ENCODE measurements around the gene SPRYD4. TPM values are rescaled to one million over a fixed set of nuclear protein-coding genes. Genes with fewer than 3 reads are reported as not detected.
A peak's percentile ranks its signal among the peaks of the same experiment; 100 is the strongest.
"Not testable (repeated sequence)": the region's sequence is repeated elsewhere in the genome, so short reads cannot be mapped to it uniquely, and the experiment has no call there.

The SPRYD4 gene
- total RNA-seq, 1 donor from 2014 or later, result 6.0 TPM

- no peak for TF ChIP-seq CTCF (IDR thresholded peaks at IDR 0.05; ENCODE audit: unreplicated experiment)
- peak; percentile 50 to 77 for DNase-seq (ENCODE audit: low spot score in 2 of 2, unreplicated experiment in 2 of 2)
- H3K9me3 Mint-ChIP-seq, result peaks cover 4% of the 10 kb centered on the region
- H3K27me3 Mint-ChIP-seq (ENCODE audit: low read depth), result peaks cover 67% of the 10 kb centered on the region
- H3K4me3 Mint-ChIP-seq, result peak within 1 kb of the TSS; percentile 68
- H3K27ac Mint-ChIP-seq, result peak within 1 kb of the TSS; percentile 1
- H3K36me3 Mint-ChIP-seq, result peaks cover 2% of the 10 kb centered on the region
- peaks cover 11% of the 10 kb centered on the region for H3K4me1 Mint-ChIP-seq
Measured at GRCh38 chr12:56488041-56488955, 19.9 kb downstream of the SPRYD4 start, which contains the start of gene GLS2. GLS2 (minus strand) TSS chr12:56488161; CDS start chr12:56488118, 43 bp downstream.

DNA sequence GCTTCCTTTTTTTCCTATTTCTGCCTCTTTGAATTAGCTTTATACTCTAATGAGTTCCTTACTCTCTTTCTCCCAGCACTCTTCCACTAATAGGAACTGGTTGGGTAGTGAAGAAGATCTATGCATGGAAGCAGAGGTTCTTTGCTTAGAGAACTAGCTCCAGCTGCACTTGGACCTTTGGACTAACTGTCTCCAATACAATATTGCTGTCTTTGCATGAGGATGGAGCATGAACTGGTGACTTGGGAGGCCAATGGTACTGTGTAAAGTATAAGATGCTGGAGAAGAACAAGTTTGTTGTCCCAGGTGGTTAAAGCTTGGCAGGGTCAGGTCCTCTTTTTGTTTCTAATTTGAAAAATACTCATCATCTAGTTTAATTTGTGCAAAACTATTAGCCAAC is 22.0 kb downstream of the SPRYD4 start:
- H3K27ac Mint-ChIP-seq, result no peak overlapping the region
- H3K4me1 Mint-ChIP-seq, result peaks cover 11% of the 10 kb centered on the region
- no peak overlapping the region for H3K4me3 Mint-ChIP-seq
- peaks cover 62% of the 10 kb centered on the region for H3K27me3 Mint-ChIP-seq (ENCODE audit: low read depth)
- DNase-seq (ENCODE audit: low spot score in 2 of 2, unreplicated experiment in 2 of 2), result no peak
- H3K9me3 Mint-ChIP-seq, result peaks cover 4% of the 10 kb centered on the region
- no peak for TF ChIP-seq CTCF (IDR thresholded peaks at IDR 0.05; ENCODE audit: unreplicated experiment)
- H3K36me3 Mint-ChIP-seq, result peaks cover 2% of the 10 kb centered on the region

- DNase-seq (ENCODE audit: low spot score in 2 of 2, unreplicated experiment in 2 of 2); H3K4me3 Mint-ChIP-seq; H3K27ac Mint-ChIP-seq; H3K9me3 Mint-ChIP-seq; H3K36me3 Mint-ChIP-seq; H3K4me1 Mint-ChIP-seq: not testable (repeated sequence)
- peaks cover 51% of the 10 kb centered on the region for H3K27me3 Mint-ChIP-seq (ENCODE audit: low read depth)
Measured at GRCh38 chr12:56493409-56494105, 25.2 kb downstream of the SPRYD4 start.

DNA sequence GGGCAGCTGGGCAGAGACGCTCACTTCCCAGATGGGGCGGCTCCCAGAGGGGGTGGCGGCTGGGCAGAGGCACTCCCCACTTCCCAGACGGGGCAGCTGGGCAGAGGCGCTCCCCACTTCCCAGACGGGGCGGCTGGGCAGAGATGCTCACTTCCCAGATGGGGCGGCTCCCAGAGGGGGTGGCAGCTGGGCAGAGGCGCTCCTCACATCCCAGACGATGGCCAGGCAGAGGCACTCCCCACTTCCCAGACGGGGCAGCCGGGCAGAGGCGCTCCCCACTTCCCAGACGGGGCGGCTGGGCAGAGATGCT is 25.7 kb downstream of the SPRYD4 start:
- not testable (repeated sequence) for H3K4me1 Mint-ChIP-seq; H3K36me3 Mint-ChIP-seq; H3K9me3 Mint-ChIP-seq; H3K4me3 Mint-ChIP-seq; H3K27ac Mint-ChIP-seq; DNase-seq (ENCODE audit: low spot score in 2 of 2, unreplicated experiment in 2 of 2)
- H3K27me3 Mint-ChIP-seq (ENCODE audit: low read depth), result peaks cover 51% of the 10 kb centered on the region

- H3K9me3 Mint-ChIP-seq, result not testable (repeated sequence)
- H3K27me3 Mint-ChIP-seq (ENCODE audit: low read depth), result peaks cover 51% of the 10 kb centered on the region
Measured at GRCh38 chr12:56494481-56494880, 26.1 kb downstream of the SPRYD4 start.

DNA sequence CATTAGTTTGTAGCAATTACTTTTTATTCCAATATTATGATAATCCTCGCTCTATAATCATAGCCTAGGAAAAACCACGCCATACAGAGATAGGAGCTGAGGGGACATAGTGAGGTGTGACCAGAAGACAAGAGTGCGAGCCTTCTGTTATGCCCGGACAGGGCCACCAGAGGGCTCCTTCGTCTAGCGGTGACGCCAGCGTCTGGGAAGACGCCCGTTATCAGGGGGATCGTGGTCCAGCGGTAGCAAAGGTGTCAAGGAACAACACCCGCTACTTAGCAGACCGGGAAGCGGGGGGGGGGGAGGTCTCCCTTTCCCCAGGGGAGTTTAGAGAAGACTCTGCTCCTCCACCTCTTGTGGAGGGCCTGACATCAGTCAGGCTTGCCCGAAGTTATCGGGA is 28.3 kb downstream of the SPRYD4 start:
- not testable (repeated sequence) for H3K9me3 Mint-ChIP-seq, H3K4me3 Mint-ChIP-seq, H3K27ac Mint-ChIP-seq, H3K4me1 Mint-ChIP-seq, H3K36me3 Mint-ChIP-seq
- H3K27me3 Mint-ChIP-seq (ENCODE audit: low read depth), result peaks cover 37% of the 10 kb centered on the region
- peak in 1 of 2 experiments; percentile 70 for DNase-seq (ENCODE audit: low spot score in 2 of 2, unreplicated experiment in 2 of 2)
- peak; percentile 19 for TF ChIP-seq CTCF (IDR thresholded peaks at IDR 0.05; ENCODE audit: unreplicated experiment)

More at GRCh38 chr12:56494481-56494880, 26.1 kb downstream of the SPRYD4 start:
- H3K4me1 Mint-ChIP-seq; H3K27ac Mint-ChIP-seq; DNase-seq (ENCODE audit: low spot score in 2 of 2, unreplicated experiment in 2 of 2); H3K4me3 Mint-ChIP-seq; H3K36me3 Mint-ChIP-seq: not testable (repeated sequence)

- H3K27me3 Mint-ChIP-seq (ENCODE audit: low read depth), result peaks cover 31% of the 10 kb centered on the region
- H3K27ac Mint-ChIP-seq; H3K9me3 Mint-ChIP-seq; H3K36me3 Mint-ChIP-seq; H3K4me3 Mint-ChIP-seq; H3K4me1 Mint-ChIP-seq; DNase-seq (ENCODE audit: low spot score in 2 of 2, unreplicated experiment in 2 of 2): not testable (repeated sequence)
Measured at GRCh38 chr12:56498126-56498902, 29.9 kb downstream of the SPRYD4 start.

- H3K27me3 Mint-ChIP-seq (ENCODE audit: low read depth), result peaks cover 31% of the 10 kb centered on the region
- not testable (repeated sequence) for H3K27ac Mint-ChIP-seq; H3K9me3 Mint-ChIP-seq; DNase-seq (ENCODE audit: low spot score in 2 of 2, unreplicated experiment in 2 of 2); H3K36me3 Mint-ChIP-seq; H3K4me3 Mint-ChIP-seq; H3K4me1 Mint-ChIP-seq
Measured at GRCh38 chr12:56499452-56499851, 31.1 kb downstream of the SPRYD4 start.

DNA sequence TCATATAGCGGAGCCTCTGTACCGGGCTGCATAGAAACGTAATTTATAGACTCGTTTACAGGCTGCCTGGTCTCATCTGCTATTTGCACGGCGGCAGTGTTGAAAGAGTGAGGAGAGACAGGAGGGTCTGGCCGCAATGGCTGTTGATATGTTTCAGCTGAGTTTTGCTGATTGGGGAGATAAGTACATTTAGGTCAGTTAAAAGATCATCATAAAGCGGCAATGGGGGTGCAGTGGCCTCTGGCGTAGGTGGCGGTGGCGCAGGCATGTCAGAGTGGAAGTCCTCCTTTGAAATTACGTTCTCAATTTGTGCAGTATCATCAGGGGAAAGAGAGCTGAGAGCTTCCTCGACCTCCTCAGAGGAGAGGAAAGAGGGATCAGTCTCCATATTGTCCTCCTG is 31.5 kb downstream of the SPRYD4 start:
- H3K36me3 Mint-ChIP-seq; H3K4me3 Mint-ChIP-seq; H3K4me1 Mint-ChIP-seq; H3K27ac Mint-ChIP-seq; H3K9me3 Mint-ChIP-seq; DNase-seq (ENCODE audit: low spot score in 2 of 2, unreplicated experiment in 2 of 2): not testable (repeated sequence)
- H3K27me3 Mint-ChIP-seq (ENCODE audit: low read depth), result peaks cover 31% of the 10 kb centered on the region

Measured in mesothelial cell of epicardium (in vitro differentiated cells).